ENCODE data around the gene NIT1. TPM values are rescaled to one million over a fixed set of nuclear protein-coding genes. Genes with fewer than 3 reads are reported as not detected.

The NIT1 gene
- total RNA-seq, 1 donor from 2014 or later, result 18.7 TPM

GRCh38 chr1:161084597-161084988, 33.3 kb upstream of the NIT1 start:
- DNase-seq, result no peak

- DNase-seq, result no peak
Observed at GRCh38 chr1:161085165-161085564, 32.7 kb upstream of the NIT1 start.

GRCh38 chr1:161086457-161086856, 31.4 kb upstream of the NIT1 start:
- DNase-seq, result no peak

- no peak for DNase-seq
Observed at GRCh38 chr1:161088587-161089110, 29.3 kb upstream of the NIT1 start.

- no peak for DNase-seq
Observed at GRCh38 chr1:161089251-161089924, 28.5 kb upstream of the NIT1 start, which contains the start of gene NECTIN4. Gene NECTIN4 (minus strand): TSS chr1:161089558. CDS start chr1:161089296, 262 bp downstream.

- no peak for DNase-seq
Observed at GRCh38 chr1:161089938-161090337, 28.0 kb upstream of the NIT1 start.

- no peak for DNase-seq
Observed at GRCh38 chr1:161090617-161091016, 27.3 kb upstream of the NIT1 start.

- no peak for DNase-seq
Observed at GRCh38 chr1:161091093-161091492, 26.8 kb upstream of the NIT1 start.

GRCh38 chr1:161091796-161092507, 26.0 kb upstream of the NIT1 start:
- DNase-seq, result no peak

- DNase-seq, result no peak
Observed at GRCh38 chr1:161092621-161093028, 25.3 kb upstream of the NIT1 start.

GRCh38 chr1:161094481-161094880, 23.4 kb upstream of the NIT1 start:
- DNase-seq, result no peak

- no peak for DNase-seq
Observed at GRCh38 chr1:161095230-161095629, 22.7 kb upstream of the NIT1 start.

- DNase-seq, result no peak
Observed at GRCh38 chr1:161096015-161096414, 21.9 kb upstream of the NIT1 start.

GRCh38 chr1:161096530-161096929, 21.4 kb upstream of the NIT1 start:
- DNase-seq, result no peak

GRCh38 chr1:161098210-161099068, 19.5 kb upstream of the NIT1 start, which contains the start of gene KLHDC9:
Gene KLHDC9 (plus strand): TSS chr1:161098361. CDS start chr1:161098536, 175 bp downstream.
- DNase-seq, result peak; percentile 79

GRCh38 chr1:161099090-161099802, 18.7 kb upstream of the NIT1 start:
- no peak for DNase-seq

- DNase-seq, result no peak
Observed at GRCh38 chr1:161100556-161100955, 17.3 kb upstream of the NIT1 start.

- DNase-seq, result no peak
Observed at GRCh38 chr1:161106431-161106830, 11.5 kb upstream of the NIT1 start.

- no peak for DNase-seq
Observed at GRCh38 chr1:161111117-161111516, 6.8 kb upstream of the NIT1 start.

GRCh38 chr1:161111527-161111926, 6.4 kb upstream of the NIT1 start:
- DNase-seq, result no peak

GRCh38 chr1:161113915-161114314, 4.0 kb upstream of the NIT1 start:
- DNase-seq, result no peak

- DNase-seq, result no peak
Observed at GRCh38 chr1:161114556-161114955, 3.3 kb upstream of the NIT1 start.

Measured in occipital lobe (tissue), 2 donors.